ENCODE measurements around the gene GDPD5.

The GDPD5 gene

DNA sequence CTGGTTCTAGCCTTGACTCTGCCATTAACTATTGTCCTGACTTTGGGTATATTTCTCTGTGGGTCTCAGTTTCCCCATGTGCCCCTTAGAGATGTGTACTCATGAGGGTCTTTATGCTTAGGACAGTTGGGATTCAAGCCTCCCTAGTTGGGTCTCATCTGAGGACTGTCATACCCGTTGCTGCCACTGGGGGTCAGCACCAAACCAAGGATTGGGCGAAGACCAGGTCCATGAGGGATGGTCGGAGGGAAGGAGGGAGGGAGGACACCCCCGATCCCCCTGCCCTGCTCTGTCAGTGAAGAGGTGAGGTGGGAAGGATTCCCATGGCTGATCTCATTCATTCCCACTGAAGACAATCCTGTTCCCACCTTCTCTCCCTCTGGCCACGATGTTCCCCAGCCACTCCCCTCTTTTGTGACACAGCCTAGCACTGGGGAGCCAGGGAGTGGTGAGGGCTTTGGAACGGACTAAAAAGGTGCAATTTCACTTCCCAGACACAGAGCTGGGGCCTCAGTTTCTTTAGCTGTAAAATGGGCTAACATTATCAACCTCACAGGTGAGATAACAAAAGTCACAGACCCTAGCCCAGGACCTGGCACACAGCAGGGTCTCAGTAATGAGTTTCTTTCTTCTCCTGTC lies 80.3 kb downstream of the GDPD5 start:
- DNase-seq (ENCODE audit: low spot score): peak; percentile 42

DNA sequence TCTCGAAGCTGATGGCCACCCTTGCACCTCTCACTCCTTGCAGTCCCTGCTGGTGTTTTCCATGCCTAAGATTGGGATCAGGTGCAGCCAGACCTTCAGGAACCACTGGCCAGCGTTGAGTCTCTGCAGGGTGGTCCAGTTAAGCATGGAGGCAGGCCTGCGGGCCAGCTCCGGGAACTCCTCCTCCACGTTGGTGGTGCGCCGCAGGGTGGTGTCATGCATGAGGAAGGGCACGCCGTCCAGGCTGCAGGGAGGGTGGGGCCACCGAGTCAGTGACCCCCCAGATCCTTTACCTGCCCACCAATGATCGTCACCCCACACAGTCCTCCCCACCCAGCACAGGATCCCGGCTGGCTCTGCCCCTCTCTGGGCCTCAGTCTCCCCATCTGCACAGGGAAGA lies 82.7 kb downstream of the GDPD5 start:
- no peak for DNase-seq (ENCODE audit: low spot score)

DNA sequence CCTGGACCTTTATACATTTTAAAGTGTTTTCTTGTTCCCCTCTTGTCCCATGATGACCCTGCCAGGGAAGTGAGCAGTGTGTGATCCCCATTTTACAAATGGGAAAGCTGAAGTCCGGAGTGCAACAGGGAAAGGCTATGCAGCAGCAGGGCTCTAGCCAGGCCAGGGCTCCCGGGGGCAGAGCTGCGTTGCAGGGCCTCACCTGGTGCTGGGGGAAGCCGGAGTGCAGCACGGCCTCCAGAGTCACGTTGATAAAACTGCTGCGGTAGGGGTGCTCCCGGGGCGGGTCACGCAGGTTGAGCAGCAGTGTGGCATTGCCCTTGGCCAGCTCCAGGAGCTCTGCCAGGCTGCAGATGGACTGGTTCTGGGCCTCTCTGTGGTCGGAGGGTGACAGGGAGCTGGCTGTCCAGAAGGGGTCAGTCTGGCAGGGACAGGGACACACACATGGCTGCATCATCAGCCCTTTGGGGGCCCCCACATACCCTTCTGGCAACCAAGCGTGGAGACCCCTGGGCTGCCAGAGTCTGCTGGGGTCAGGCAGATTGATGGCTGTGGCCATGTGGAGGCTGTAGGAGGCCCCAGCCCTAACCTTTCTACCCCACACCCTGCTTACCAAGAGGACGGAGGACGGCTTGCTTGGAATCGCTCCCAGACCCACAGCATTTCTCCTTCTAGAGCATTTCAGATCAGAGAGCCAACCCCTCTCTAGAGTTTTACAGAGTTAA lies 83.4 kb downstream of the GDPD5 start:
- no peak for DNase-seq (ENCODE audit: low spot score)

DNA sequence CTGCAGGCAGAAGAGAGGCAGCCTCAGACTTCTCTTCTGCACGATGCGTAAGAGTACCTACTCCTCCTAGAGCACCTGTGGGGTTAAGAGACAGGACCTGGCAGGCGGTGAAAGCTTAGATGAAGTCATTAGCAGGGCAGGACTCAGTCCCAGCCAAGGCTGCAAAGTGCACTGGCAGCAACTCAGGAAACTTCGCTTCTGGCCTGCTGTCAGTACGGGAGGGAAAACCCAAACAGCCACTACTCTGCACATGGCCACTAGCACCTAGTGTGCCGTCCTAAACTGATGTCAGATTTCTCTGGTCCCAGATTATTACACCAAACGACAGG lies 84.0 kb downstream of the GDPD5 start:
- no peak for DNase-seq (ENCODE audit: low spot score)

DNA sequence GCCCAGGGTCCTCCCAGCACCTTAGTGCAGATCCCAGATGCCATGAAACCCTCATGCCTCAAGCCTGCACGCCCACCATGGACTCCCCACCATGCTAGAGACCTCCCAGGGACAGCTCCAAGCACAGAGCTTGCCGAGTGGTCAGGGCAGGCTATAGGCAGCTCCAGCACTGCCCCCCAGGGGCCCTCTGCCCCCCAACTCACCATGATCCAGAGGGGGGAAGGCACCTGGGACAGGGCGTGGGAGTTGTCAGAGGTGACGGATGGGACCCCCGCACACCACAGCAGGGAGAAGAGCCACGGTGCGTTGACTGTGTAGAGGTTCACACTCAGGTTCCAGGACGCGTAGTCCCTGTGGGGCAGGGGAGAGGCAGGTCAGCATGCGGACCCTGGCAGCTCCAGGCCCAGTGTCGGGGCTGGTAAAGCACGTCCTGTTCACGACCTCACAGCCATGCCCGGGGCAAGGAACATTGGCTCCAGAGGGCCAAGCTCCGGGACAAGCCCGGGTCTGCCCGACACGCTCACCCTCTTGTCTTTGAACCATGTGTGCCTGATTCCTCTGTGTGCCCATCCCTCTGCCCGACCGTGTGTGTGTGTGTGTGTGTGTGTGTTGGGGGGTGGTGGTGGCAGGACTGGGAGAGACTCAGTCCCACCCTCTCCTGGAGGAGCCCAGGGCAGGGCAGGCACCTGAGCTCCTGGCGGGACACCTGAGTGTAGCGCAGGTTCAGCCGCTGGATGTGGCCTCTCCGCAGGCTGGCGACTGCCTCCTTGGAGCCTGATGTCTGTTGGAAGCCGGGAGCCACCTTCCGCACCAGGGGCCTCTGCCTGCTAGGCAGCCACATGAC lies 84.6 kb downstream of the GDPD5 start:
- no peak for DNase-seq (ENCODE audit: low spot score)

DNA sequence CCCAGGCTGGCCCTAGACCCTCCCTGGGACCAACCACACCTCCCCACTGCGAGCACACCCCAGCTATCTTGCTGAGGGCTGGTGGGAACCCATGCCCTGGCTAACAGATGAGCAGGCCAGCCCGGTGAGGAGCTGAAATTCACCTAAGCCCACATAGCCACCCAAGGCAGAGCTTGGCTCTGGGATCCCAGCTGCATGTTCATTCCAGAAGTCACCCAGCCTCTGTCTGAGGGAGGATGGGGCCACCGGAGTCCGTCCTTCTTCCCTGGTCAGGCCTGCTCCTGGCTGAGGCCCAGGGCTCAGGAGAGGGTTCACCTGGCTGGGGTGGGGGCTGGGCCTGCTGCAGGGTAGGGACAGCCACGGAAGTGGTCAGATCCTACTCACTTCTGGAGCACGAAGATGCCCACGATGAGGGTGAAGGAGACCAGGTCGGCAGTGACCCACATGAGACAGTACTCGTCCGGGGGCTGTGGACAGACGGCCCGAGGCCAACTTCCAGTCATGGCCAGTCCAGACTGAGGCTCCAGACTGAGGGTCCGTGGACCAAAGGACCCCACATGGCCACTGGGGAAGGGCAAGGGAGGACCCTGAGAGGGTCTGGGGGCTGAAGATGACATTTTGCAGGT lies 86.1 kb downstream of the GDPD5 start:
- DNase-seq (ENCODE audit: low spot score): no peak

DNA sequence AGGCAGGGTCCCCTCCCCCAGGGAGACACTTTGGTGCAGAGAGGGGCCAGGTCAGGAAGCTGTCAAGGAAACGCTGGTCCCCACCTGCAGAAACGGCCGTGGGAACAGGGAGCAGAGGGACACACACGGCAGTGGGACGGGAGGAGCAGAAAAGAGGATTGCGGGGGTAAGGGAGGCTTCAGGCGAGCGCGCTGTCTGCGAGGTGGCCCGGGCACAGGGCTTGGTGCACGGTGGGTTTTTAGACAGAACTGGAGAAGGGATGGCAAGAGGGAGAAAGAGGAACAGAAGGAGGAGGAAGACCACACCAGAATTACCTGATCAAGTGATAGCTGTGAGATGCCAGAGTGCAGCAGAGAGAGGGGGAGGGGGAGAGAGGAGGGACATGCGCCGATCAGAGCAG lies 86.7 kb downstream of the GDPD5 start:
- no peak for DNase-seq (ENCODE audit: low spot score)

DNA sequence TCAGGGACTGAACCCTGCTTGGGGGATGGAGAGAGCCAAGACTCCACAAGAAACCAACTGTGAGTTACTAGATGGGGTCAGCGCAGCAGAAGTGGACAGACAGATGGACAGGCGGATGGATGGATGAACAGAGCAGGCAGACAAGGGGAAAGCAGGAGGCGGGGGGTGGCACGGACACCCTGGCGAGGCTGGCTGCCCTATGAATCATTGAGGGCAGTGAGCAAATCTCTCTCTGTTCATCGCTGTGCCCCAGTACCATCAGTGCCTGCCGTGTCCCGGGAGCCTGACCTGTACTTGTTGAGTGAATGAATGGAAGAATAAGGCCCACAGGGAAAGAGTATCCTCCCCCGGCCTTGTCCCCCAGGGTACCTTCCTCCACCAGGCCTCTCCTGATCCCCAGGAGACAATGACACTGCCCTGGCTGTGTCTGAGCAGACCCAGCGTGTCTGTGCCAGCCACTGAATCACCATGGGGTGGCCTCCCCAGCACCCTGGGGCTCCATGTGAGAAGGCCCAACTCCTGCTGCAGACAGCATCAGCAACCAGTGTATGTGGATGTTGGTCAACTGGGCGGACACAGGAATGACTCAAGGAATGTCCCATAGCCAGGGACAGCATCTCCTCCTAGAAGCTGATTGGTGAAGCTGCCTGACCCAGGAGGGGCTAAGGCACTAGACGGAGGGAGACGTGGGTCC lies 87.6 kb downstream of the GDPD5 start:
- no peak for DNase-seq (ENCODE audit: low spot score)

DNA sequence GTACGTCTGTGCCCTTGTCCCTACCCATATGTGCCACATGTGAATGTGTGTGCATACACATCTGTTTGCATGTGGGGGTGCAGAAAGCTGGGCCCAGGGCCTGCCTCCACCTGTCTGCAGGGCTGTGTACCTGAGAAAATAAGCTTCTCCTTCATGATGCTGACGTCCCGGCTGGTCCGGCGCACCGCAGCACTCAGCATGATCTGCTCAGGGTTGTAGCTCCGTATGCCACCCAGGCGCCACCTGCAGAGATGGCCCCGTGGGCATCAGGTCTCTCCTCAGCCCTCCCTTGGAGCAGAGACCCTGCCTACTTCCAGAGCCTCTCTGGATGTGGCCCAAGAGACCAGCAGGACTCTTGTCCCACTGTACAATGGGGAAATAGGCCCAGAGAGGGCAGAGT lies 88.9 kb downstream of the GDPD5 start:
- DNase-seq (ENCODE audit: low spot score): no peak

DNA sequence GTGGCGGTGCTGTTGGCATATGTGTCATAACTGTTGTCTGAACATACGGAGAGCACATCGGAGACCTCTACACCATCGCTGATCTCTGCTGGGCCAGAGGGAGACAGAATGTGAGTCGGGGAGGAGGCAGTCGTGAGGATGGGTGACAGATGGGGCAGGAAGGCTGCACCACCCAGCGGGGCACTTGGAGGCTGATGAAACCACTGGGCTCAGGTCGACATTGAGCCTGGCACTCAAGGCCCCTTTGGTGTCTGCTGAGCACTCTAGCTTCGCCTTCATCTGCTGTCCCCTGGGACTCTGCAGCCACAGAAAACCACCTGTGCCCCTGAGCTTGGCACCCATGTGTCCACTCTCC lies 90.2 kb downstream of the GDPD5 start:
- DNase-seq (ENCODE audit: low spot score): no peak

DNA sequence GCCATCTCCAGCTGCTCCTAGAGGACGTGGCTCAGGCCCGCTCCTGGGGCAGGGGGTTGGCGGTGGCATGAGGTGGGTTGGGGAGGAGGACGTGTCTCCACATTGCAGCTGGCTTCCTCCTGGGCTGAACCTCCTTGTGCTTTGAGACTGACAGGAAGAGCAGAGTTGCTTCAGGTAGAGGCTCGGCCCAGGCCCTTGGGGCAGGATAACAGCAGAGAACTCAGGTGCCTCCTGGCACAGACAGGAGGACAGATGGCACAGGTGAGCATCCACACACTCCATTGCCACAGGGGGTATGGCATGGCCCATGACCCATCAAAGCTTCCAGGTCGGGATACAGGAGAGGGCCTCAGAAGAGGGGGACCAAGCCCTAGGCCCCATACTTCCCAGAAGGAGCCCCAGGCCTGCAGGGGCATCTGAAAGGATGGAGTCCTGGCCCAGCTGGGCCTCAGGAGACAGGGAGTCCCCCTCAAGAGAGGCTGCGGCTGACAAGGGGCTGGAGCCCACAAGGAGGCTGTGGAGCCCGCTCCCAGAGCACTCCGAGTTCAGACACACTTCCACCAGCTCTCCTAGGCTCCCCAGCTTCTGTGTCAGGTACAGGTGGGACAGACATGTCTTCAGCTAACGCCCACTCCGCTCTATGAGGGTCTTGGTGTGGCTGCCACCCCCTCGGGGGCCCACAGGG lies 90.7 kb downstream of the GDPD5 start:
- DNase-seq (ENCODE audit: low spot score): no peak

DNA sequence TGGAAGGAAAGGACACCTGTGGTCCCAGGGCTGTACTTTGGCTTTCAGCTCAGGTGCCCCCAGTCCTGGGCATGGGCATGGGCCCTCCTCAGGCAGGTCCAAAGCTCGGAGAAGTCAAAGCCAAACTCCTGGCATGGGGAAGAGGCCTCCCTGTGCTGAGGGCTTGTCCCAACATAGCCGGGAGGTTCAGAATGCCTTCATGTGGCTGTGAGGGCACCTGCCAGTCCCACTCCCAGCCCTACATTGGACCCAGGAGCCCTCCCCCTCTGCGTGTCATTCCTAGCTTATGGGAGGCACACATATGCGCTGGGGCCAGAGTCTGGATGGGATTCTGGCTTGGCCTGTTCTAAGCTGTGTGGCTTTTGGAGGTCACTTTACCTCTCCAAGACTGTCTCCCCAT lies 91.7 kb downstream of the GDPD5 start:
- no peak for DNase-seq (ENCODE audit: low spot score)

DNA sequence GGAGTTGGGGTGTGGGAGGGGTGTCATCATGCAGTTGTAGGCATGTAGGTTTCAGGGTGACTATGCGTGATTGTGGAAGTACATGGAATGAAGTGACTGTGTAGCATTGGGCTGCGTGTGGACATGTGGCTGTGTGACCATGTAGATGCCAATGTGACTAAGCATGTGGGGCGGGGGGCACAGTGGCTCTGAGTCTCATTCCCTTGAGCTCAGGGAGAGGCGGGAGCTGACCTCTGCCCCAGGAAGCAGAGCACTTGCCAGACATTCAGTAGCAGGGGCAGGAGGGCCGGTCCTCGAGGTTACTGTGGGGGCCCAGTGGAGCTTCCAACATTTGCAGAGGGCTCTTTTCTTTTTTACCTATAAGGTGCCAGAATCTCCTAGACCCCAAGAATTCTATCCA lies 92.3 kb downstream of the GDPD5 start:
- DNase-seq (ENCODE audit: low spot score): no peak

DNA sequence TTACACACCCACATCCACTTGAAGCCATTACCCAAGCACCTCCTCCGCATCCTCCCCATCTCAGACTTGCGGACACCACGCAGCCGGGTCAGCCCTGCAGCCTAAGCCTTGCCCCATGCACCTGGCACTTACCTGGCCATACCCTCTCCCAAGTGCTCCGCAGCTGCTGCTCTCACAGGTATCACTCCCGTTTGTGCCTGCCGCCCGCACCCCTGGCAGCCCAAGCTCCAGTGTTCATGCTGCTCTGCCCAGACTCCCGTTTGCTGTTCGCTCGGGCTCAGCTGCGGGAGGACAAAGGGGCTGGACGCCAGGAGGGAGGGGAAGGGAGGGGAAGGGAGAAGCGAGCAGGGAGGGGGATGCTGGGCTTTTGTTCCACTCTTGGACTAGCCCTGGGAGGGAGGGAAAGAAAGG lies 92.8 kb downstream of the GDPD5 start, which contains the start of gene KLHL35:
Gene KLHL35, minus strand, starts transcription at position 293 of the 411 bp plus-strand sequence. CDS start 2,574 bp downstream, outside the sequence.
- no peak for DNase-seq (ENCODE audit: low spot score)

DNA sequence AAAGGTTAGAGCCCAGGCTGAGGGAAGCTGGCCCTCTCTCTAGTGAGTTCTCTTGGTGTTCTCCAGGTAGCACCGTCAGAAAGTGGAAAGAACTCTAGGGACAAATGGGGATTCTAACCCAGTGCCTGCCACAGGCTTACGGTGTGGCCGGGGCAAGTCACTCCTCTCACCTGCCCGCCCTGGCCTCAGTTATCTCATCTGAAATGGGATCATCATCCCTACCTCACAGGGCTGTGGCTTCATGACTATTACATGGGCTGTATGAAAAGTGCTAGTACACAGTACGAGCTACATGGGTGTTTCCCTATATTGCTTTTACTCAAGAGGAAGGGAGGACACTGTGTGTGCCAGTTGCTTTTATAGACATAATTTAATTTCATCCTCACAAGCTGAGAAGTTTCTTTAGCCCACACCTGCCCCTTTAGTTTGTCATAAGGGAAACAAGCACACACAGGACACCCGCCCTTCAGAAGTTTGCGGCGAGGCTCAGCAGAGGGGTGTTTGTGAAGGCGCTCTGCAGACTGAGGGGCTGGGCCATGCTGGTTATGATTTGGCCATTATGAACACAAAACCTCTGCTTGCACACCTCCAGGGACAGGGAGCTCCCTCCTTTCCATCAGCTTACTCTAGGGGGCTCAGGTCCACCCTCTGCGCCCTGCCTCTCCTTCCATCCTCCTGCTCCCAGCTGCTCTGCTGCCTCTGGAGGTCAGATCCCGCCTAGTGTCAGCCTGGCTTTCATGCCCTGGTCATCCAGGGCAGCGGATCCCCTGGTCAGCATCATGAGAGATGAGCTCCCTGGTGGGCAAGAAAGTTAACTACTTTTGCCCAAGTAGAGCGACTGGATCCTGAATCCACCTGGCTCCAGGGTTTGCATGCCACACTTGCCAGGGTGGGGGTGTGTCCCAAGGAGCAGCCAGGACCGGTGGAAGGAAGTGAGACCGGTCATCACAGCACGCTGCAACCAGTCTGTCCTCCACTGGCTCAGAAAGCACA lies 93.9 kb downstream of the GDPD5 start:
- peak; percentile 43 for DNase-seq (ENCODE audit: low spot score)

DNA sequence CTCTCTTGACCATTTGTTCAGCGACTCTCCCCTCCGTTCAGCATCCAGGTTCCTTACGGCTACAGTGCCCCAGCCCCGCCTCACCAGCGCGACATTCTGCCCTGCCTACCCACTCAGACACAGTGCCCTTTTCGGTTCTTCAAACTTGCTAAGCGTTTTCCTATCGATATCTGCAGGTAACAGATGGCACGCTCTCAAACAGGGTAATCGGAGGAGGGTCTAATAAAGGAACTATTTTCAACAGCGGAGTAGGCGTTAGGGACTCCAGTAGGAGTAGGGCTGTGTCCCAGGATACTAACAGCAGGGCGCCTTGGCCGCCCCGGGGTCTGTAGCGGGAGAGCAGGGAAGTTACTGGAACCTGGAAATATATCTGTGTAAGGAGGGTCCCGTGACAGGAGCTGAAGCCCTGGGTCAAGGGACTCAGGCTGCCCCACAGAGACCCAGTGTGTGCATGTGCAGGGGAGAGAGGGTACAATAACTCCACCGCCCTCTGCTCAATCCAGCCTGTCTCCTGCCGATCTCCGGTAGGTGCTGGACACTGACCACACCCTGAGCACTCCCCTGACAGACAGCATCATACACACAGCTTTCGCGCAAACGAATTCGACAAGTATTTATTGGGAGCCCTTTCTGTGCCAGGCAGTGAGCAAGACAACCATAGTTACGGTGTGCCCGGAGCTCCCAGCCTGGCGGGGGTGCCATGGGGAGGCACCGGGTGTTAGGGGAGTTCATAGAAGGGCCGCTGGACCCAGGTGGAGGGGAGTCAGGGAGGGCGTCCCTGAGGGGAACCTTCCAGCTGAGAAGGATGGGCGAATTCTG lies 94.8 kb downstream of the GDPD5 start:
- DNase-seq (ENCODE audit: low spot score): peak; percentile 65

DNA sequence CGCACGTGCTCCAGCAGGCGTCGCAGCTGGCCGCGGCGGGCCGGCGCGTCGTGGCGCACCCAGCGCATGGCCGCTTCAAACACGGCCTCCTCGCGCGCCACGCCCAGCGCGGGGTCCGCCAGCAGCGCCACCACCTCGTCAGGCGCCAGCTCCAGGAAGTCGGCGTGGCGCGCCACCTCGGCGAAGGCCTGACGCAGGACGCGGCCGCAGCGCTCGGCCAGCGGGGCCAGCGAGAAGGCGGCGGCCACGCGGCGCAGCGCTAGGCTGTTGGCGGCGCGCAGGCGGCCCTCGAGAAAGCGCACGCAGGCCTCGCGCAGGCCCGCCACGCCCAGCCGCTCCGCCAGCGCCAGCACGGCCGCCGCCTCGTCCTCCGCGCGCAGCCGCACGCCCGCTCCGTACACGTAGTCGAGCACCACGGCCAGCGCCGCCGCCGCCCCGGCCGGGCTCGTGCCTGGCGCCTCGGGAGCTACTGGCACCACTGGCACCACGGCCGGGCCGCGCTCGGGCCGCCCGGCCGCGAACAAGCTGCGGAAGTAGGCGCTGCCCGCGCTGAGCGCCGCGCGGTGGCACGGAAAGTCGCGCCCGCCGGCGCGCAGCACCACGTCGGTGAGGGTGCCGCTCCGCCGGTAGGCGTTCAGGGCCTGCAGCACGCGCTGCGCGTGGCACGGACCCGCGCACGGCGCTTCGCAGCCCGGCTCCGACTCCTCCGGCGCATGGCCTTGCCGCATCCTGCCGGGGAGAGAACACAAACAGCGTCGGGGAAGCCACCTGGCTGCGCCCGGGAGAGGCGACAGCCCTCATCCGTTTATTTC lies 95.6 kb downstream of the GDPD5 start:
- peak; percentile 83 for DNase-seq (ENCODE audit: low spot score)

DNA sequence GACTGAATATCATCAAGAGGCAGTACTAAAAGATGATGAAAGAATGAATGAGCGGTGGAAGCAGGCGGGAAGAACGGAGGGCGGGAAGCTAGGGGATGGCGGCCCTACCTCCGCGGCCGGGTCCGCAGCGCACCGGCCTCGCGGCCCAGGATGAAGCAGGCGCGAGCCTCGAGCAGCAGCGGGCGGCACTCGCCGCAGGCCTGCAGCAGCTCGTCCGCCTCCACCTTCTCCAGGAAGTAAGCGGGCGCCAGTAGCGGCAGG lies 96.2 kb downstream of the GDPD5 start:
- DNase-seq (ENCODE audit: low spot score): no peak

All from RKO (cell line).